ENCODE data around the gene ZSCAN21.

Gene ZSCAN21

DNA sequence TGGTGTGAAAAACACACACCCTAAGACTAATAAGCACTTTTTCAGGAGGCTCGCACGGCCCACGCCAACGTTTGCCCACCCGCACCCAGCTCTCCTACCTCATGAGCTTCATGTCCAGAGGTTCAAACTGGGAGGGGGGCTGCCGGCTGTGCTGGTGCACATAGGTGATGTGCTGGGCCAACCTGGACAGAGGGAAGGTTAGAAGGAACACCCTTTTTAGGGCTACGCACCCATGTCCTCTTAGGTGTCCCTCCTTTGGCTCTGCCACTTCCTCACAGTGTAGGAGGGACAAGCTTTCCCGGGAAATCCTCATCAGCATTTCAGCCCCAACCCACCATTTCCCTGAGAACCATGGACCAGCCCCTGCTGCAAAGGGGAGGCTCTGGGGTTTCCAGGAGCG, 45.7 kb downstream of the ZSCAN21 start:
- in situ Hi-C loops (cut with MboI; ENCODE audit: low sequenced_read_pairs): no loop called here

DNA sequence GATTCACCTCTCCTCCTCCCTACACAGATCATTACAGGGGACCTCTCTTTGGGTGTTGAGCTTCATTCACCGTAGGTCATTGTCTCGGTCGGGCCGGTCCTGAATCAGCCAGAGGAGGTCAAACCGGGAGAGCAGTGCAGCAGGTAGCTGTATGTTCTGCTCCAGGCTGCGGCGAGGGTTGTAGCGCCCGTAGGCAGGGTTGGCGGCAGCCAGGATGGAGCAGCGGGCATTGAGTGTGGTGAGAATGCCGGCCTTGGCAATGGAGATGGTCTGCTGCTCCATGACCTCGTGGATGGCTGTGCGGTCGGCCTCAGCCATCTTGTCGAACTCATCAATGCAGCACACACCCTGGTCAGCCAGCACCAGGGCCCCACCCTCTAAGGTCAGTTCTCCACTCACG, 46.1 kb downstream of the ZSCAN21 start:
- in situ Hi-C loops (cut with MboI; ENCODE audit: low sequenced_read_pairs): no loop called here

DNA sequence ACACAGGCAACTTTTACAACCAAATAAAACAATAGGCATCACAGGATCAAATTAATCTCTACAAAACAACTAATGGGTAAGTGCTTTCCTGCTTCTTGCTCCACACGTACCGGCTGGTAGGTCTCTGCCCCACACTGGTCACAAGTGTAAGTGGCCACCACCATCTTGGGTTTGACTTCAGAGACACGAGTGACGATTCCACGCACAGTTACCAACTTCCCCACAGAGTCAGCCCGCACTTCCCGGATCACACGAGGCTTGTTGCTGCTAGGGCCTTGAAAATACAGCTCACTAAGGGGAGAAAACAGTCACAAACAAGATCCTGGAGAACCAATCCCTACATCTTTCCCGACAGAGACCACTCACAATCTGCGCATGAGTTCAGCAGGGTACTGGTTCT, 49.3 kb downstream of the ZSCAN21 start:
- in situ Hi-C loops (cut with MboI; ENCODE audit: low sequenced_read_pairs): no loop called here

DNA sequence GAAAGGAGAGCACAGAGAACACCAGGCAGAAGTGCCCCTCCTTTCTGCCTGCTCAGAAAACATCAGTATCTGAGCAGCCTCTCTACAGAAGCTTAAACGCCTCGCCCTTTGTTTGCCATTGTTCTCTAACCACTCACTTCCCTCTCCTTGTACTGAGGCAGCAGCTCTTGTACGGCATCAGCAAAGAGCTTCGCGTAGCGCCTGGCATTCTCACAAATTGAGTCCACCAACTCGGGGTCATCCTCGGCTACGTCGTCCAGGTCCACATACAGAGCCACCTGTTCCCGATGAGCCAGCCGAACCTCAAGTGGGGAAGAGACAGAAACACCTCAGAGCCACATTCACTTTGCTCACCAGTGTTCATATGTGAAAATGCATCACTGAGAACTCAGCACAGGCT, 49.9 kb downstream of the ZSCAN21 start:
- in situ Hi-C loops (cut with MboI; ENCODE audit: low sequenced_read_pairs): no loop called here

DNA sequence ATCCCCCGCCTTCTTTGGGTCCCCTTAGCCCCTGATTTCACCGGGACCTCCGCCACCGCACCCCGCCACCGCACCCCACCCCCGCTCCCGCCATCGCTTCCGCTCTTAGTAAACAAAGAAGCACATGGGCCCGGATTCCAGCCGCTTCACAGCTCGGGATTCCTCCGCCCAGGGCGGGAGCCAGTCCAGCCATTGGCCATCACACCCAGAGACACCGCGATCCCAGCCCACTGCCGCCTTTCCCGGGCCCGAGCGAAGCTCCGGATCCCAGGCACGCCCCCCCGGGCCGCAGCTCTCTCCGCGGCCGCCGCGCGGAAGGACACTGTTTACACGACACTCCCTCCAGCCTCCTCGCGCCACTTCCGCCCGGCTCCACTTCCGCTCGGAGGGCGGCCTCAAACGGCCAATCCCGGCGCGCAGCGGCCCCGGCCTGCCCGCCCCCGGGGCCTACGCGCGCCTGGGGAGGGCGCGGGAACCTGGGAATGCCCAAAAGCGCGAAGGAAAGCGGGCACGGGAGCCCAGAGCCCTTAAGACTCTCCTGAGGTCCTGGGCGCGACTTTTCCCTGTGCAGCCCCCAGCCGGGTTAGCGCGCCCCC, 50.9 kb downstream of the ZSCAN21 start:
- in situ Hi-C loops (cut with MboI; ENCODE audit: low sequenced_read_pairs): no loop called here

DNA sequence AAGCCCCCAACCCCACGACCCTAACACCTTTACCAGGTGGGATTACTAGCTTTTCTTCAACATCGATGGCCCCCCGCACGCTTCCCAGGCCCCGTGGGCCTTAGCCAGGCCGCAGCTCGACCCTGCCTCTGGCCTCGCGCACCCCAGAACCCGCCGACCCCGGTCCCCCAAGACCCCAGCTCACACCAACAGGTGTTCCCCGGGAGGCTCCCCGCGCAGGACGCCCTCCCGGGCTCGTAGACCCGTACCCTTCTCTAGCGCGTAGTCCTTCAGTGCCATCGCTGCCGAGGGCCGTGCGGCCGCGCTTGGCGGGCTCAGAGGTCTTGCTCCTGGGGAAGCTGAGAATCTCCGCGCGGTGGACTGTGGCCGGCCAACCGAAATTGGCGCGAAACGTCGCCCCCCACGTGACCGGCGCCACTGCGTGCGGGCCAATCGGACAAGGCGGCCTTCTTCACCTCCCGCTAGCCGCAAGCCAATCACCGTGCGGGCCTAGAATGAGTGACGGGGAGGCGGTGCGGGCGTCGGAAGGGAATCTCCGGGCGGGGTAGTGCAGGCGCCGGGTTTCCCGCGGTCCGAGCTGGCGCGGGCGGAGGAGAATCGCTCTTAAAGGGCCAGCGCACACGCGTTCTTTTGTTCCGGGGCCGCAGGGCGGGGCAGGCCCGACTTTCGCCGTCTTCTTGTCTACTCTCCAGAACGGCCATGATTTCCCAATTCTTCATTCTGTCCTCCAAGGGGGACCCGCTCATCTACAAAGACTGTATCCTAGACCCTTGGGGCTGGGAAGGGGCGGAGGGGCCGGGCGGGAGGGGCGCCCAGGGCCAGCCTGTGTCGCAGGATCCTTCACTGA, 51.7 kb downstream of the ZSCAN21 start, which contains the start of the genes AP4M1 and MCM7:
AP4M1 (plus strand) TSS at position 628 of the 847 bp plus-strand sequence; CDS start at position 700, 72 bp downstream.
MCM7 (minus strand) TSS at position 382 of the 847 bp plus-strand sequence; CDS start at position 279, 103 bp downstream.
- in situ Hi-C loops (cut with MboI; ENCODE audit: low sequenced_read_pairs): no loop called here

DNA sequence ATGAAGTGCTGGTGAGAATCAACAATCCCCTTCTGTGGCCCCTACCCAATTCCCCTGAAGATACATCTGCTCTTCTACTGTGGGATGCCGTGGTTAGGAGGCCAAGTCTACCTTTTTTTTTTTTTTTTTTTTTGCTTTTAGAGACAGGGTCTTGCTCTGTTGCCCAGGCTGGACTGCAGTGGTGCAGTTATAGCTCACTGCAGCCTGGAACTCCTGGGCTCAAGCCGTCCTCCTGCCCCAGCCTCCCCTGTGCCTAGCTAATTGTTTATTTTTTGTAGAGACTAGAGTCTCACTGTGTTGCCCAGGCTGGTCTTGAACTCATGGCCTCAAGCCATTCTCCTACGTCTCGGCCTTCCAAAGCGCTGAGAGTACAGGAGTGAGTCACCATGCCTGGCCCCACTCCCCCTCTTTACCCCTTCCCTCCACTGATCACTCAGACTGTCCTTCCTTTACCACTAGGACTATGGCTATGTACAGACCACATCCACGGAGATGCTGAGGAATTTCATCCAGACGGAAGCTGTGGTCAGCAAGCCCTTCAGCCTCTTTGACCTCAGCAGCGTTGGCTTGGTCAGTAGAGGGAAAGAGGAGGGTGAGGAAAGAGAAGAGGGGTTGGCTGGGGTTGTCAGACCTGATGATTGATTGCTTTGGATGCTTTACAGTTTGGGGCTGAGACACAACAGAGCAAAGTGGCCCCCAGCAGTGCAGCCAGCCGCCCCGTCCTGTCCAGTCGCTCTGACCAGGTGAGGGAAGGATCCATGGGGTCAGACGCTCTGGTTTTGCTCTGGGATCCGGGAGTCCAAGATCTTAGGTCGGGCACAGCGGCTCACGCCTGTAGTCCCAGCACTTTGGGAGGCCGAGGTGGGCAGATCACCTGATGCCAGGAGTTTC, 53.6 kb downstream of the ZSCAN21 start:
- in situ Hi-C loops (cut with MboI; ENCODE audit: low sequenced_read_pairs): no loop called here

DNA sequence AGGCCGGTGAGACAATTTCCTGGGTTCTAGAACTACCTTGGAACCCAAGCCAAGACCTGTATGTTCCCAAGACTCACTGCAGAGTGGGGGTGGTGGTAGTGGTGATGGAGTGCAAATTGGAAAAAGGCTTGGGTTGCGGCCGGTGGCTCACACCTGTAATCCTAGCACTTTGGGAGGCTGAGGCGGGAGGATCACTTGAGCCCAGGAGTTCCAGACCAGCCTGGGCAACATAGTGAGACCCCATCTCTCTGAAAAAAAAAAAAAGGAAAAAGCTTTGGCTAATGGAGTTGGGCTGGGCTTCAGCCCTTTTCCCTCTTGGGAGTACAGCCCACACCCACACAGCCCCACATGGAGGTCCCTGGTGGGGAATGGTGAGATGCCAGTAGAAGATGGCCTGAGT, 56.0 kb downstream of the ZSCAN21 start:
- in situ Hi-C loops (cut with MboI; ENCODE audit: low sequenced_read_pairs): no loop called here

DNA sequence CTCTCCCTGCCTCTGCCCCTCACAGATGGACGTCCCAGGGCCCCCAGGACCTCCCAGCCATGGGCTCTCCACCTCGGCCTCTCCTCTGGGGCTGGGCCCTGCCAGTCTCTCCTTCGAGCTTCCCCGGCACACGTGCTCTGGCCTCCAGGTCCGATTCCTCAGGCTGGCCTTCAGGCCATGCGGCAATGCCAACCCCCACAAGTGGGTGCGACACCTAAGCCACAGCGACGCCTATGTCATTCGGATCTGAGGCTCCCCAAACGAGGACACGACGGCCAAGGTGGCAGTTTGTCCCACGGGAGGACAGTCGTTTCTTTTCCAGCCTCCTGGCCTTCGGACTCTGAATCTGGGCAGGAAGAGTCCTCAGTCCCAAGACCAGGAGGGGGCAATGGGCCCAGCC, 57.1 kb downstream of the ZSCAN21 start:
- in situ Hi-C loops (cut with MboI; ENCODE audit: low sequenced_read_pairs): no loop called here

DNA sequence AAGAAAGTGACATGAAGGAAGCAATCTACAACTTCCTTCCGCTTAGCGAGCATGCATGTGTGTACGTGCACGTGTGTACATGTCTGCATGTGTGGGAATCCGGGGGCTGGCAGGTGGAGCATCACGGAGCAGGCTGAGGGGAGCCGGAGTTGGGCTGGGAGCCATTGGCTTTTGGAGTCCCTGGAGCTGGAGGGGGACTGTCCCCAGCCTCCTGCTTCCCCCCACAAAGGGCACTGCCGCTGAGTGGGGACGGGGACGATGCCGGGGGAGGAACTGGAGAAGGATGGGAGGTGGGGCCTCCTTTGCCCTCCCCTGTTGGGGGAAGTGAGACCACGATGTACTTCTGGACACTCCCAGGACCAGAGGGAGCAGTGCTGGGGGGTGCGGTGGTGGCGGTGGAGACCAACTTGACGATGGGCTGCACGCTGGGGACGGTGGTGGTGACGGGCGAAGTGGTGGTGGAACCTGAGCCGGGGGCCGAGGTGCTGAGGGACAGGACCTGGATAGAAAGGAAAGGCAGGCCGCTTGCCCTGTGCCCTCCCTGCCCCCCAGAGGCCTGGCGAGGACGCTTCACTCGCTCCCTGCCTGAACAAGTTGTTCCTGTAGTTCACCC, 57.7 kb downstream of the ZSCAN21 start:
- in situ Hi-C loops (cut with MboI; ENCODE audit: low sequenced_read_pairs): no loop called here

DNA sequence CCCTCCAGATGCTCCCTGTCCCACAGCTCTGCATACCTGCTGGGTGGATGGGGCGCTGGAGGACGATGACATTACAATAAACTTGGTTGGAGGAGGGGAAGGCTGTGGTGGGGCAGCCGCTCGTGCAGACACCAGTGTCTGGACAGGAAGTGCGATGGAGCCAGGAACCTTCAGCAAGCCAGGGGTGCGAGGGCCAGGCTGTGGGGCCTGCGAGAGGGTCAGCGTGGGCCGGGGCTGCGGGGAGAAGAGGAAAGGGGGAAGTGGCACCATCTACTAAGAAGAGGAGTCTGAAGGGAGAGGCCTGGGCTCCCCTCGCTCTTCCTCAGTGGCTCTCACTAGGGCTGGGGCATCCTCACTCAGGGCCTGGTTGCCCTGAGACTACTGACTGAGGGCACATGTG, 58.3 kb downstream of the ZSCAN21 start:
- in situ Hi-C loops (cut with MboI; ENCODE audit: low sequenced_read_pairs): no loop called here

DNA sequence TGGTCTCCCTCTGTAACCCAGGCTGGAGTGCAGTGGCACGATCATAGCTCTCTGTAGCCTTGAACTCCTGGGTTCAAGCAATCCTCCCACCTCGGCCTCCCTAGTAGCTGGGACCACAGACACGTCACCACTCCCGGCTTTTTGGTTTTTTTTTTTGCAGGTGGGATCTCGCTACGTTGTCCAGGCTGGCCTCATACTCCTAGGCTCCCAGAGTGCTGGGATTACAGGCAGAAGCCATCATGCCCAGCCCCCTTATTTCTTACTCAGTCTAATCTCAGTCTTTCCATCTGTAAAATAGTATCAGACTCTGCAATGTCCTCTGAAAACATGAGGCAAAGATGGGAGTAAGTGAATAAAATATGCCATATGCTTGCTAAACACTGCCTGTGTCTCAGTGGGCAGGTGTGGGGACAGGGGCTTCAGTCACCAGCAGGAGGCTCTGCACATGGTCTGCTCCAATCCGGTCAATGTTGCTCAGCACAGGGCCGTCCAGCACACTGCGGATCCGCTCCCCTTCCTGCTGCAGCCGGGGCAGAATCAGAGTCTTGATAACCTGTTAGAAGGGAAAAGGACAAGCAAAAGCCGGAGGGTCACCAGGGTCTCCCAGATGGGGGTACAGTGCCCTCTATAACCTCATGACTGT, 60.1 kb downstream of the ZSCAN21 start:
- in situ Hi-C loops (cut with MboI; ENCODE audit: low sequenced_read_pairs): no loop called here

DNA sequence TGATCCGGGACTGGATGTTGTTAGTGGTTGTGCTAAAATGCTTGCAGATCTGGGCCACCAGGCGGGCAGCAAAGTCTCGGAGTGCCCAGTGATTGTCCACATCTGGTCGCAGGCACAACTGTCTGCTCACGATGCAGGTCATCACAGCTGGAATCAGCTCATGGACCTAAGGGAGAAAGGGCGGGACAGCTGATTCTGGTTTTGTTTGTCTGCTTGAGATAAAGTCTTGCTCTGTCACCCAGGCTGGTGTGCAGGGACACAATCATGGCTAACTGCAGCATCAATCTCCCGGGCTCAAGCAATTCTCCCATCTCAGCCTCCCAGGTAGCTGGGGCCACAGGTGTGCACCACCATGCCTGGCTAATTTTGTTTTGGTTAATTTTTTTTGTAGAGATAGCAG, 61.6 kb downstream of the ZSCAN21 start:
- in situ Hi-C loops (cut with MboI; ENCODE audit: low sequenced_read_pairs): no loop called here

DNA sequence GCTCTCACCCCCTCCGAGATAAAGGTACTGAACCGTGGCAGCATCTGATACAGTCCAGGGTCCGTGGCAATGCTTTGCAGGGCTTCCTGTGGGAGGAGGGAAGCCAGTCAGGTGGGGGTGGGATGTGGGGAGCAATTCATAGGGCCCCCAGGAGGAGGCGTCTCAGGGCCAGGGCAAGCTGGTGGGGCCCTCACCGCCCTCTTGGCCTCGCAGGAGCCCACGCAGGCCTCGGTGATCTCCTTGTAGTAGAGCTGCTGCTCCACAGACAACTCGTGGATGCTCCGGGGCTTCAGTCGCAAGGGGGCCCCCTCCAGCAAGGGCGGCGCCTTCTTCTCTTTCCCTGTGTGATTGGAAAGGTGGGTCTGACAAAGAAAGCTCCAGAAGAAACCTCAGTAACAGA, 62.3 kb downstream of the ZSCAN21 start:
- in situ Hi-C loops (cut with MboI; ENCODE audit: low sequenced_read_pairs): no loop called here
